GM19238 (cell line): Measurements from ENCODE around the gene SLC1A3.

ENCODE experiments used
- DNase-seq: peaks from one replicate; pipeline ENCODE4 v3.0.0; 2011; ENCODE audit warnings: low spot score; ENCODE audit not compliant: insufficient read length

Gene SLC1A3

GRCh38 chr5:36599986-36600779, 6.2 kb upstream of the SLC1A3 start:
- DNase-seq: no peak

- no peak for DNase-seq
Observed at GRCh38 chr5:36600917-36601527, 5.4 kb upstream of the SLC1A3 start.

- DNase-seq: no peak
Observed at GRCh38 chr5:36602704-36603321, 3.6 kb upstream of the SLC1A3 start.

- no peak for DNase-seq
Observed at GRCh38 chr5:36605241-36605640, 1.2 kb upstream of the SLC1A3 start.

- no peak for DNase-seq
Observed at GRCh38 chr5:36606036-36606427, 374 bp upstream of the SLC1A3 start.

- DNase-seq: no peak
Observed at GRCh38 chr5:36607114-36607571, 737 bp downstream of the SLC1A3 start.

- DNase-seq: no peak
Observed at GRCh38 chr5:36607838-36608783, 1.7 kb downstream of the SLC1A3 start.

GRCh38 chr5:36610621-36611020, 4.2 kb downstream of the SLC1A3 start:
- no peak for DNase-seq

GRCh38 chr5:36611520-36612274, 5.3 kb downstream of the SLC1A3 start:
- DNase-seq: no peak

GRCh38 chr5:36613241-36613640, 6.8 kb downstream of the SLC1A3 start:
- no peak for DNase-seq

GRCh38 chr5:36613771-36614656, 7.6 kb downstream of the SLC1A3 start:
- DNase-seq: no peak

- DNase-seq: no peak
Observed at GRCh38 chr5:36614657-36615308, 8.4 kb downstream of the SLC1A3 start.

- DNase-seq: no peak
Observed at GRCh38 chr5:36619012-36619635, 12.7 kb downstream of the SLC1A3 start.

- DNase-seq: no peak
Observed at GRCh38 chr5:36621985-36622384, 15.6 kb downstream of the SLC1A3 start.

GRCh38 chr5:36623832-36624231, 17.4 kb downstream of the SLC1A3 start:
- DNase-seq: no peak

- DNase-seq: no peak
Observed at GRCh38 chr5:36624277-36624676, 17.9 kb downstream of the SLC1A3 start.

GRCh38 chr5:36628695-36629094, 22.3 kb downstream of the SLC1A3 start:
- DNase-seq: no peak

- no peak for DNase-seq
Observed at GRCh38 chr5:36629729-36630128, 23.3 kb downstream of the SLC1A3 start.
